HuH-7.5 (cell line): Measurements from ENCODE around the gene GRAP2.
A peak's percentile ranks its signal among the peaks of the same experiment; 100 is the strongest.

Source experiments
- DNase-seq: peaks from one replicate; pipeline ENCODE4 v3.0.0; 2011; ENCODE audit warnings: low spot score

GRAP2 gene

GRCh38 chr22:39925909-39926679, 25.2 kb downstream of the GRAP2 start:
- no peak for DNase-seq

GRCh38 chr22:39926753-39927152, 25.9 kb downstream of the GRAP2 start:
- DNase-seq: no peak

GRCh38 chr22:39927544-39927943, 26.7 kb downstream of the GRAP2 start:
- DNase-seq: no peak

GRCh38 chr22:39928536-39929520, 27.9 kb downstream of the GRAP2 start:
- DNase-seq: no peak

- DNase-seq: no peak
Measured at GRCh38 chr22:39931251-39931650, 30.4 kb downstream of the GRAP2 start.

- no peak for DNase-seq
Measured at GRCh38 chr22:39932166-39932565, 31.3 kb downstream of the GRAP2 start.

GRCh38 chr22:39932918-39933649, 32.2 kb downstream of the GRAP2 start:
- peak; percentile 14 for DNase-seq

GRCh38 chr22:39933741-39934140, 32.9 kb downstream of the GRAP2 start:
- DNase-seq: no peak

- DNase-seq: no peak
Measured at GRCh38 chr22:39935116-39935515, 34.2 kb downstream of the GRAP2 start.

- no peak for DNase-seq
Measured at GRCh38 chr22:39935612-39936011, 34.7 kb downstream of the GRAP2 start.

GRCh38 chr22:39936523-39937145, 35.8 kb downstream of the GRAP2 start:
- DNase-seq: no peak

- DNase-seq: no peak
Measured at GRCh38 chr22:39937906-39938305, 37.0 kb downstream of the GRAP2 start.

- no peak for DNase-seq
Measured at GRCh38 chr22:39938509-39939111, 37.7 kb downstream of the GRAP2 start.

GRCh38 chr22:39939830-39940229, 38.9 kb downstream of the GRAP2 start:
- DNase-seq: no peak

- DNase-seq: no peak
Measured at GRCh38 chr22:39940757-39941305, 39.9 kb downstream of the GRAP2 start.

GRCh38 chr22:39941601-39942000, 40.7 kb downstream of the GRAP2 start:
- DNase-seq: no peak

GRCh38 chr22:39942439-39943230, 41.8 kb downstream of the GRAP2 start:
- no peak for DNase-seq

- DNase-seq: no peak
Measured at GRCh38 chr22:39943337-39943736, 42.5 kb downstream of the GRAP2 start.

- no peak for DNase-seq
Measured at GRCh38 chr22:39943953-39944872, 43.3 kb downstream of the GRAP2 start.
